ENCODE data around the gene OMP. TPM values are rescaled to one million over a fixed set of nuclear protein-coding genes. Genes with fewer than 3 reads are reported as not detected.
"Not testable (repeated sequence)": the region's sequence is repeated elsewhere in the genome, so short reads cannot be mapped to it uniquely, and the experiment has no call there.

OMP gene, protein sequence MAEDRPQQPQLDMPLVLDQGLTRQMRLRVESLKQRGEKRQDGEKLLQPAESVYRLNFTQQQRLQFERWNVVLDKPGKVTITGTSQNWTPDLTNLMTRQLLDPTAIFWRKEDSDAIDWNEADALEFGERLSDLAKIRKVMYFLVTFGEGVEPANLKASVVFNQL
- not detected for polyA plus RNA-seq (2013, experiment 1 of 2; ENCODE audit: insufficient read length)
- polyA plus RNA-seq (2013, experiment 2 of 2; ENCODE audit: insufficient read length): not detected

DNA sequence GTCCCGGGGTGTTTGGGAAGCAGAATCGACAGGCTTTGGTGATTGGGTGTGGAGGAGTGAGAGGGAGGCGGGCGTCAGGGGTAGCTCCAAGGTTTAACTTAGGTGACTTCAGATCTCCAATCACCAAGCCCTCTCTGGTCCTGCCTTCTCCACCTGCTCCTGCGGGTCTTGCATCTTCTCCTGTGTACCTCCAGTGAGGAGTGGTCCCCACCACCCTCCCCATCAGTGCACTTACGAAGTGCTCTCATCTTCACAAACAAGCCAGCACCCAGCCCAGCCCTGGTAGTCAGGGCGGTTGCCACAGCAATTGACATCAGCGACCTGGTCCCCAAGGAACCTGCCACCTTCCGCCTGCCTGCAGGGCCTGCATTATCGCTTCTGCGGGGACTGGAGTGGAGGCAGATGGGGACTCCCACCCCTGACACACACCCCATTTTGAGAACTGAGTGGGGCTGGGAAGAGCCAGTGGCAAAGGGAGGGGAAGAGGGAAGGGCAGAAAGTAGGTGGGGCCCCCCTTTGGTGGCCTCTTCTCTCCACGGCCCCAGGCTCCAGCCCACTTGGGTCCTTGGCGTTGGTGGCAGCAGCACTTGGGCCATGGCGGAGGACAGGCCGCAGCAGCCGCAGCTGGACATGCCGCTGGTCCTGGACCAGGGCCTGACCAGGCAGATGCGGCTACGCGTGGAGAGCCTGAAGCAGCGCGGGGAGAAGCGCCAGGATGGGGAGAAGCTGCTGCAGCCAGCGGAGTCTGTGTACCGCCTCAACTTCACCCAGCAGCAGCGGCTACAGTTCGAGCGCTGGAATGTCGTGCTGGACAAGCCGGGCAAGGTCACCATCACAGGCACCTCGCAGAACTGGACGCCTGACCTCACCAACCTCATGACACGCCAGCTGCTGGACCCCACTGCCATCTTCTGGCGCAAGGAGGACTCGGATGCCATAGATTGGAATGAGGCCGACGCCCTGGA, at the start of gene OMP:
Gene OMP (plus strand): TSS at position 595 of the 965 bp plus-strand sequence. CDS start 0 bp downstream, at position 595.
- no peak for DNase-seq

DNA sequence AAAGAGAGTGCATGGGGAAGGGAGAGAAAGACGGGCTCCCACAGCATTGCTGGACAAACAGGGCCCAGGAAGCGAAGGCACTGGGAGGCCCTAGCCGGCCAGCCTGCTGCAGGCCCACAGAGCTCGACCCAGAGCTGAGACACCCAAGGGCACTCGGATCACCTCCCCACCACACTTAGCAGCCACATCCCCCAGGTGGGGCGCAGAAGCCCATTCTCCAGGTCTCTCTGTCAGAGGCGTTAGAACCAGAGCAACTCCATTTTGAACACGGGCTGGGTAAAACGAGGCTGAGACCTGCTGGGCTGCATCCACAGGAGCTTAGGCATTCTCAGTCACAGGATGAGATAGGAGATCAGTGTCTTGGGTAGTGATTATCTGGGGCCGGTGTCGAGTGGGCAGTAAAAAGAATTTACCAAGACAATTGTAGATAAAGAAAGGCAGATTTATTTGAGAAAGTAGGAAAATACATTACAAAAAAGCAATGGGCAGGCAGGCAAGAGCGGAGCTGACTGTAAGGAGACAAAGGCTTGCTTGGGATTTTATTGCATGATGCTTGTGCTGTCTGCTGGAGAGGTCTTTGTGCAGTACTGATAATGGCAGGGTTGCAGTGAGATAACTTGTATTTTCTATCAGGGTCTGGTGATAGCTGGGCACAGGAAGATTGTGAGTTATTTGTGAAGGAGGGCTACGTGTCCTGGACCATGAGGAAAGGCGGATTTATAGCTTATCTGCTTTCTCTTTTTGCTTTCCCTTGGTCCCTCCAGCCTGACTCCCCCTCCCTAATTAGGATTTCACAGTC, 49.2 kb upstream of the OMP start:
- DNase-seq: no peak

DNA sequence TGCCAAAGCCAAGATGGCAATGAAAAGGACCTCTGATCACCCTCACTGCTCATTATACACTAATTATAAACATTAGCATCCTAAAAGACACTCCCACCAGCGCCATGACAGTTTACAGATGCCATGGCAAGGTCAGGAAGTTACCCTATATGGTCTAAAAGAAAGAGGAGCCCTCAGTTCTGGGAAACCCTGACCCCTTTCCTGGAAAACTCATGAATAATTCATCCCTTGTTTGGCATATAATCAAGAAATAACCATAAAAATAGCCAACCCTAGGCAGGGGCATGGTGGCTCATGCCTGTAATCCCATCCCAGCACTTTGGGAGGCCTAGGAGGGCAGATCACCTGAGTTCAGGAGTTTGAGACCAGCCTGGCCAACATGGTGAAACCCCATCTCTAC, 48.6 kb upstream of the OMP start:
- no peak for DNase-seq

GRCh38 chr11:77055101-77055561, 47.5 kb upstream of the OMP start:
- DNase-seq: no peak

DNA sequence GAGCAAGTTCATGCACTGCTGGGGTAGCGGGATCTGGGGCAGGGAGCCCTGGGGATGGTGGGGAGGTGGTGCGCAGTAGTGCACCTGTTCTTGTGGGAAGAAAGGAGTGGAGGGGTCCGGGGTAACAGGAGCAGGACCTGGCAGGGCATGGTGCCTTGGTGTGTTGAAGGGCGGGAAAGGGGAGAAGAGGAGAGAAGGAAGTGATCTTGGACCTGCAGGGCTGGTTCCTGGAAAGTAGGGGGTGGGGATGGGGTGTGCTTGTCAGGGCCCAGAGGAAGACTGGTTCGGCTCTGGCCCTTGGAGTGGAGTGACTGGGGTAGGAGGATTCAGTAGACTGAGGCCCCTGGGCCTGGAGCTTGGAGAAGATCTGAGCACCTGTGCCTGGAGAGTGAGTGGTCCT, 46.7 kb upstream of the OMP start:
- DNase-seq: no peak

- DNase-seq: no peak
Observed at GRCh38 chr11:77056814-77057402, 45.7 kb upstream of the OMP start.

- DNase-seq: no peak
Observed at GRCh38 chr11:77057938-77058474, 44.6 kb upstream of the OMP start.

DNA sequence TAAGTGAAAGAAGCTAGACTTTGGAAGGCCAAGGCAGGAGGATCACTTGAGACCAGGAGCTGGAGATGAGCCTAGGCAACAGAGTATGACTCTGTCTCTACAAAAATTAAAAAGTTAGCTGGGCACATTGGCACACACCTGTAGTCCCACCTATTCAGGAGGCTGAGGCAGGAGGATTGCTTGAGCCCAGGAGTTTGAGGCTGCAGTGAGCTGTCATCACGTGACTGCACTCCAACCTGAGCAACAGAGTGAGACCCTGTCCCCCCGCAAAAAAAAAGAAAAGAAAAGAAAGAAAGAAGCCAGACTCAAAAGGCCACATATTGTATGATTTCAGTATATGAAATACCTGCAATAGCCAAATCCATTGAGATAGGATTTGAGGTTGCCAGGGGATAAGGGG, 43.7 kb upstream of the OMP start:
- no peak for DNase-seq

DNA sequence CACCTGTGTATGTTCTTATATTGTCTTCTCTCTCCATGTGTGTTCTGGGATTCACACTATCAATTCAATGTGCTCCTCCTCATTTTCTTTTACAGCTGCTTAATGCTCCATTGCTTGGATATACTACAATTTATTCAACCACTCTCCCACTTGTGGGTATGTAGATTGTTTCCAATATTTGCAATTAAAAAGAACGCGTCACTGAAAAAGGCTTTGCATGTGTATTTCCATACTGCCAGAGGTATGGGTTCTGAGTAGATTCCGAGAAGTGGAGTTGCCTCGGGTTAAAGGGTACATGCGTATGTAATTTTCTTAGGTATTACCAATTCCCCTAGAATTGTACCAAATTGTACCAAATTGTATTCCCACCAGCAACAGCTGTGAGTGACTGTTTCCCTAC, 42.8 kb upstream of the OMP start:
- no peak for DNase-seq

GRCh38 chr11:77060234-77060633, 42.4 kb upstream of the OMP start:
- no peak for DNase-seq

- not testable (repeated sequence) for DNase-seq
Observed at GRCh38 chr11:77061258-77061657, 41.4 kb upstream of the OMP start.

- DNase-seq: no peak
Observed at GRCh38 chr11:77062924-77063323, 39.7 kb upstream of the OMP start.

- DNase-seq: no peak
Observed at GRCh38 chr11:77063407-77063806, 39.2 kb upstream of the OMP start.

- DNase-seq: no peak
Observed at GRCh38 chr11:77063861-77064260, 38.8 kb upstream of the OMP start.

- DNase-seq: no peak
Observed at GRCh38 chr11:77064648-77065217, 37.9 kb upstream of the OMP start.

DNA sequence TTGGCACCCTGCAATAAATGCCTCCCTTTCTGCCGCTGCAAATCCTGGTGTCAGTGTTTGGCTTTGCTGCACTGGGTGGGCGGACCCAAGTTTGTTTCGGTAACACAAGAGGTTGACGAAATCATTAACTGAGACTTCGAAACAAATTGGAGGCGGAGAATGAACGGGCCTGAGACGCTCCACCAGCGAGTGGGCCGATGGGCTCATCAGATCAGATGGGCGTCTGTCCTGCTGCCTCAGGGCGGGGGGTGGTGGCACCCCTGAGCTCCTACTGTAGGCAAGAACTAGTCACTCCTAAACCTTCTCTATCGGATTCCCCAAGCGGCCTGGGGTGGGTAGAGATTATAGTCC, 36.8 kb upstream of the OMP start:
- DNase-seq: peak; percentile 58

- DNase-seq: peak; percentile 94
Observed at GRCh38 chr11:77066229-77067042, 36.2 kb upstream of the OMP start, which contains the start of gene CAPN5. Gene CAPN5, plus strand, starts transcription at chr11:77066971. Its CDS starts 17,916 bp downstream, at chr11:77084887.

DNA sequence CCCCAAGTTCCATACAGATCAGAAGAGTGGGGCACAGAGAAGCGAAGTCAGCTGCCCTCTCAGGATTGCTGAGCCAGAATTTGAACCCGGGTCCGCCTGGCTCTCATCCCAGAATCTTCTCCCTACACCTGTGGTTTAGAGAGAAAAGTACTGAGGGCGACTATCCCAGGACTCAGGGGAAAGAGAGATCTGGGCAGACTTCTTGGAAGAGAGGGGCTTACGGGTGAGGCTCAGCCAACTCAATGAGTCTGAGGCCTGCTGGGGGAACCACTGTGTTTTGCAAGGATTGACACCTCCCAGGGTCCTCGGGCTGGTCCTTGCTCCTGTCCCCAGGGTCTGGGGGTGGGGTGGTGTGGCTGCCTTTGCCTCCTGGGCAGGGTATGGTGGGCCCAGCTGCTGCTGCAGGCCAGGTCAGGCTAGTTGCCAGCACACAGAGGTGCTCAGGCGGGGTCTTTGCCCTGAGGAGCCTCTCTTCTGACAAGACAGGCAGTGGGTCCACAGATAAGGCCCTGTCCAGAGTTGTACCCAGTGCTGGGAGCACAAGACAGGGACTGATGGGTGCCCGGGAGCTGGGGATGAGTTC, 34.7 kb upstream of the OMP start:
- no peak for DNase-seq

- DNase-seq: no peak
Observed at GRCh38 chr11:77068457-77069335, 33.9 kb upstream of the OMP start.

Measured in fibroblast of skin of scalp (primary cell).